Peyer's patch (tissue), 4 donors: ENCODE data around the gene PDGFD.

Source experiments
- POLR2A ChIP-seq, 2 donors: fragments of 450-650 bp; IDR thresholded peaks; one replicate each; pipeline ENCODE4 v1.5.1; 2017; ENCODE audit warnings: antibody characterized with exemption in 2 of 2, mild to moderate bottlenecking in 2 of 2, moderate library complexity in 2 of 2
- TF ChIP-seq, protein P1 (sequence below), 6 experiments: fragments of 450-650 bp in 4 of 6; fragments of 200-600 bp in 2 of 6; sonication (generic) in 1 of 6; IDR thresholded peaks; one replicate each; pipeline ENCODE4 v1.5.1; 2017 to 2019; ENCODE audit warnings: antibody characterized with exemption in 6 of 6, mild to moderate bottlenecking in 3 of 6, moderate library complexity in 1 of 6

DNA sequence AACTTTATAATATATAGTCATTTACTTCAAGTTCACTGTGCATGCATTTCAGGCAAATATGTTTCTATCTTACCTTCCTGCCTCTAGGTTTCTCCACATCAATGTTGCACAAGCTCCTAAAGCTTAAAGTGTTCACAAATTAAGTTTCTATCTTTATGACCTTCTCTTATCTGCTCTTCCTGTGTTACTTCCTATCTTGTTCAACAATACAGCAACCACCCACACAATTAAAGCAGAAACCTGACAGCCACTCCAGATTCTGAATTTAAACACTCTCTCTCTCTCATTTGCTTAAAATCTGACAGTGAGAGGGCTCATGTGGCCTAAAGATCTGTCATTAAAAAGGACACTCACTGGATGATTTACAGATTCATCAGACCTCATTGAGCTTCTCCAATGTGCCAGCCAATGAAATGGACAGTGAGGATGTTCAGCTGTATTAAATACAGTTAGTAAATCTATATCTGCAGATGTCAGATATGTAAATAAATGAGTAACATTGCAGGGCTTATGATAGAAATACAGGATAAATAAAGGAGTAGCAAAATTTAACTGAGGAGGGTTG is 10.9 kb downstream of the PDGFD start:
- TF ChIP-seq, protein P1, sequence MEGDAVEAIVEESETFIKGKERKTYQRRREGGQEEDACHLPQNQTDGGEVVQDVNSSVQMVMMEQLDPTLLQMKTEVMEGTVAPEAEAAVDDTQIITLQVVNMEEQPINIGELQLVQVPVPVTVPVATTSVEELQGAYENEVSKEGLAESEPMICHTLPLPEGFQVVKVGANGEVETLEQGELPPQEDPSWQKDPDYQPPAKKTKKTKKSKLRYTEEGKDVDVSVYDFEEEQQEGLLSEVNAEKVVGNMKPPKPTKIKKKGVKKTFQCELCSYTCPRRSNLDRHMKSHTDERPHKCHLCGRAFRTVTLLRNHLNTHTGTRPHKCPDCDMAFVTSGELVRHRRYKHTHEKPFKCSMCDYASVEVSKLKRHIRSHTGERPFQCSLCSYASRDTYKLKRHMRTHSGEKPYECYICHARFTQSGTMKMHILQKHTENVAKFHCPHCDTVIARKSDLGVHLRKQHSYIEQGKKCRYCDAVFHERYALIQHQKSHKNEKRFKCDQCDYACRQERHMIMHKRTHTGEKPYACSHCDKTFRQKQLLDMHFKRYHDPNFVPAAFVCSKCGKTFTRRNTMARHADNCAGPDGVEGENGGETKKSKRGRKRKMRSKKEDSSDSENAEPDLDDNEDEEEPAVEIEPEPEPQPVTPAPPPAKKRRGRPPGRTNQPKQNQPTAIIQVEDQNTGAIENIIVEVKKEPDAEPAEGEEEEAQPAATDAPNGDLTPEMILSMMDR (IDR thresholded peaks at IDR 0.05), result no peak
- TF ChIP-seq POLR2A (IDR thresholded peaks at IDR 0.05), result no peak
